ENCODE data around the gene BTBD7.

BTBD7 gene

DNA sequence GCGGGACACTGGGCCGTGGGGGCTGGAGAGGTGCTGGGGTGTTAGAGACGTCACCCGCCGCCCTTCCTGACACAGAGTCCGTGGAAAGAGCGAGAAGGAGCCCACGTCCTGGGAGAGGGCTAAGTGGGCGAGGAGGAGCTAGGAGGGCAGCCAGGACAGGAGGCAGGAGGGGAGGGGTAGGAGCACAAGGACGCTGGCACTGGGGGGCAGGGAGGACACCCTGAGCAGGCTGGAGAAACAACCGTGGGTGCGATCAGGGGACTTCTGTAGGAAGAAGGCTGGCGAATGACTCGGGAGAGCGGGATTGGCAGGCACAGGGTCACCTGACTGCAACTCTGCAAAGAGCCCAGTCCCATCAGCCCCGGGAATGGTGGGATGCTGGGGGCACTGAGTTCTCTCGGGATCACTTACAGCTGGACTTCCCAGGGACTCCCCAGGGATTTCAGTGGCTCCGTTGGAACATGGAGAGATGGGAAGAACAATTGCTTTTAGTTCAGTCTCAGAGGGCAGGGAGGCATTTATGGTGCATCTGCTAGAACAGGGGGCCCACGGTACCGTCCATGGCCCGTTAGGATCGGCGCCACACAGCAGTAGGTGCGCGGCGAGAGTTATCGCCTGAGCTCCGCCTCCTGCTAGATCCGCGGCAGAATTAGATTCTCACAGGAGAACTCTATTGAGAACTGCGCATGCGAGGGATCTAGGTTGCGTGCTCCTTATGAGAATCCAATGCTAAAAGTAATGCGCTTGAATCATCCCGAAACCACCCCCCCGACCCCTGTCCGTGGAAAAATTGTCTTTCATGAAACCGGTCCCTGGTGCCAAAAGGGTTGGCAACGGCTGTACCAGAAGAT lies 101.5 kb downstream of the BTBD7 start:
- H3K4me1 ChIP-seq, result no peaks in the 10 kb centered on the region
- no peaks in the 10 kb centered on the region for H3K27me3 ChIP-seq
- H3K4me3 ChIP-seq (ENCODE audit: low read depth, low read length), result peak overlapping the region; percentile 83
- DNase-seq, result peak; percentile 89
- H3K9me3 ChIP-seq, result no peaks in the 10 kb centered on the region
- peaks cover 17% of the 10 kb centered on the region for H3K36me3 ChIP-seq
- TF ChIP-seq, protein P1, sequence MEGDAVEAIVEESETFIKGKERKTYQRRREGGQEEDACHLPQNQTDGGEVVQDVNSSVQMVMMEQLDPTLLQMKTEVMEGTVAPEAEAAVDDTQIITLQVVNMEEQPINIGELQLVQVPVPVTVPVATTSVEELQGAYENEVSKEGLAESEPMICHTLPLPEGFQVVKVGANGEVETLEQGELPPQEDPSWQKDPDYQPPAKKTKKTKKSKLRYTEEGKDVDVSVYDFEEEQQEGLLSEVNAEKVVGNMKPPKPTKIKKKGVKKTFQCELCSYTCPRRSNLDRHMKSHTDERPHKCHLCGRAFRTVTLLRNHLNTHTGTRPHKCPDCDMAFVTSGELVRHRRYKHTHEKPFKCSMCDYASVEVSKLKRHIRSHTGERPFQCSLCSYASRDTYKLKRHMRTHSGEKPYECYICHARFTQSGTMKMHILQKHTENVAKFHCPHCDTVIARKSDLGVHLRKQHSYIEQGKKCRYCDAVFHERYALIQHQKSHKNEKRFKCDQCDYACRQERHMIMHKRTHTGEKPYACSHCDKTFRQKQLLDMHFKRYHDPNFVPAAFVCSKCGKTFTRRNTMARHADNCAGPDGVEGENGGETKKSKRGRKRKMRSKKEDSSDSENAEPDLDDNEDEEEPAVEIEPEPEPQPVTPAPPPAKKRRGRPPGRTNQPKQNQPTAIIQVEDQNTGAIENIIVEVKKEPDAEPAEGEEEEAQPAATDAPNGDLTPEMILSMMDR (IDR thresholded peaks at IDR 0.05; ENCODE audit: low read depth, low read length), result no peak

DNA sequence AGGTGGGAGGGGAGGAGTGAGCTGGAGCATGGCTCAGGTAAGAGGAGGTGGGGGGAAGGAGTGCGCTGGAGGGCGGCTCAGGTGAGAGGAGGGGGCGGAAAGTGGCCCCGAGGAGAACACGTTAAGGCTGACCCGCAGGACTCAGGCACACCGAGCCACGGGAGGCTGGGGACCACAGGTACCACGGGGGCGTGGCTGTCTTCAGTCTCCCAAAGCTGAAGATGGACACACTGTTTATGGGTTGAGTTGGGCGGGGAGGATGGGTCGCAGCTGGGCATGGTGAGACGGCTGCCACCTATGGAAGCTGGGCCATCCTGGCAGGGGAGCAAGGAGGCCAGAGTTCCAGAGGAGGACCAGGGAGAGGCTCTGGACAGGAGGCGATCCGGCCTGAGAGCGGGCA lies 102.3 kb downstream of the BTBD7 start:
- TF ChIP-seq, protein P1 (IDR thresholded peaks at IDR 0.05; ENCODE audit: low read depth, low read length), result no peak
- H3K27me3 ChIP-seq, result no peaks in the 10 kb centered on the region
- H3K36me3 ChIP-seq, result peaks cover 19% of the 10 kb centered on the region
- no peaks in the 10 kb centered on the region for H3K9me3 ChIP-seq
- DNase-seq, result no peak
- peak overlapping the region; percentile 83 for H3K4me3 ChIP-seq (ENCODE audit: low read depth, low read length)
- no peaks in the 10 kb centered on the region for H3K4me1 ChIP-seq

DNA sequence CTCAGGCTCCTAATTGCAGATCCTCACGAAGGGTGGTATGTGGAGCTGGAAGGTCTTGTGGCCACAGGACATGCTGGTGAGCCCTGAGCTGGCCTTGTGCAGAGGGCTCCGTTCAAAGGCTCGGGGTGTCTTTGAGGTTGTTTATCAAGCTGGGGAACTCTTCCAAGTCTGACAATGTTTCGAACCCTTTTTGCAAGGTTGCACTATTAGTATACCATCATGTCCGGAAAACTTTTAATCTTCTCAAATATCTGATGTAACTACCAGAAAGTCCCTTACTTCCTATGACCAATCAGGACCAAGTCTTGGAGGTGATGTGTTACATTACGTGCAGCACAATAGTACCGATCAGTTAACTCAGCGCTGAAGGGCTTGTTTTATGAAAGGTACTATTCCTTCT lies 104.3 kb downstream of the BTBD7 start:
- Histone ChIP-seq H3K27me3 (no peaks in the 10 kb centered on the region), H3K4me3 (ENCODE audit: low read depth, low read length) (no peak overlapping the region), H3K36me3 (peaks cover 31% of the 10 kb centered on the region), H3K4me1 (no peaks in the 10 kb centered on the region), H3K9me3 (no peaks in the 10 kb centered on the region)
- TF ChIP-seq, protein P1 (IDR thresholded peaks at IDR 0.05; ENCODE audit: low read depth, low read length), result no peak
- no peak for DNase-seq

DNA sequence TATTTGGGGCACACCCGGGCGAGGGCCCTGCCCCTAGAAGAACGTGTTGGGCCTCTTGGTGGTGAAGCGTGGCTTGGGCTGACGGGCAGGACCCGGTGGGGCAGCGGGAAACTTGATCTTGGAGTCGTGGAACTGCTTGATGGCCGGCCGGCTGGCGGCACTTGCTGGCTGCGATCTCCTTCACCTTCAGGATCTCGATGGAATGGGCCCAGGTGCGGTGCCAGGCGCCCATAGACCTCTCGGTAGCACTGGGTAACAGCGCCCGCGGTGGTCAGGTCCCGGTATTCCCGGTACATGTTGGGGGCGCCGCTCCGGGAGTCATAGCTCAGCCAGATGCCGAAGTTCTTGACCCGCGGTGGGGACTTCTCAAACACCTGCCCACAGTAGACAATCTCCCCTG lies 109.3 kb downstream of the BTBD7 start:
- H3K4me1 ChIP-seq, result no peaks in the 10 kb centered on the region
- TF ChIP-seq, protein P1 (IDR thresholded peaks at IDR 0.05; ENCODE audit: low read depth, low read length), result no peak
- no peak overlapping the region for H3K4me3 ChIP-seq (ENCODE audit: low read depth, low read length)
- H3K27me3 ChIP-seq, result no peaks in the 10 kb centered on the region
- DNase-seq, result no peak
- H3K36me3 ChIP-seq, result peaks cover 62% of the 10 kb centered on the region
- no peaks in the 10 kb centered on the region for H3K9me3 ChIP-seq

DNA sequence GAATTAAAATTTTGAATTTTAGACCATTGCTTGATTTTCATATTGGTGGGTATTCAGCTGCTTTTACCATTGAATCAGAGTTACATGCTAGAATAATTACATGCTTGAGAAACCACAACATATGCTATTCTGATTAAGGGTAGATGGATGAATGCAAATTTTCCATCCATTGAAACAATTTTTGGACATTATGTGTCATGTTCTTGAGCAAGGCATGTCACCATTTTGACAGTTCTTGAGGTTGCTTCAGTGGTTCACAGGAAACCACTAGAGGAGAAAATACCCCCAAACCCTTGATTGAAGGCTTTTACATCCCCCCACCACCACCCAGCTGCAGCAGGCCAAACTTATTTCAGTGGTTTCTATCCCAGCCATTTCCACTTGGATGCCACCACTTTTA lies 112.3 kb downstream of the BTBD7 start:
- peaks cover 58% of the 10 kb centered on the region for H3K36me3 ChIP-seq

More for the DNA sequence above, 112.3 kb downstream of the BTBD7 start:
- TF ChIP-seq, protein P1 (IDR thresholded peaks at IDR 0.05; ENCODE audit: low read depth, low read length), result no peak
- no peaks in the 10 kb centered on the region for H3K9me3 ChIP-seq
- H3K4me1 ChIP-seq, result no peaks in the 10 kb centered on the region
- no peak overlapping the region for H3K4me3 ChIP-seq (ENCODE audit: low read depth, low read length)
- no peaks in the 10 kb centered on the region for H3K27me3 ChIP-seq
- no peak for DNase-seq

All from BE2C (cell line).